Stimulated activated CD4-positive, alpha-beta T cell treated with anti-CD3 and anti-CD28 coated beads, Interleukin-15, amount 100 ng/mL, for 1 hour (primary cell): ENCODE measurements around the gene ATP10A.

ENCODE experiments used
- DNase-seq, 2 donors: peaks; one replicate each; pipeline ENCODE4 v3.0.0-alpha.2; 2020; ENCODE audit warnings: low read depth in 1 of 2, low spot score in 1 of 2

ATP10A gene

GRCh38 chr15:25863111-25863967, at the start of gene ATP10A:
TSS of gene ATP10A (minus strand) at chr15:25863327. CDS start at chr15:25863096, 231 bp downstream.
- no peak for DNase-seq

- no peak for DNase-seq
Observed at GRCh38 chr15:25912035-25912434, 48.9 kb upstream of the ATP10A start.

- no peak for DNase-seq
Observed at GRCh38 chr15:25910832-25911231, 47.7 kb upstream of the ATP10A start.

- DNase-seq = no peak
Observed at GRCh38 chr15:25909806-25910205, 46.7 kb upstream of the ATP10A start.

- DNase-seq = no peak
Observed at GRCh38 chr15:25909325-25909724, 46.2 kb upstream of the ATP10A start.

- DNase-seq = no peak
Observed at GRCh38 chr15:25905140-25905539, 42.0 kb upstream of the ATP10A start.

GRCh38 chr15:25903024-25903581, 40.0 kb upstream of the ATP10A start:
- DNase-seq = no peak

GRCh38 chr15:25901811-25902605, 38.9 kb upstream of the ATP10A start:
- no peak for DNase-seq

GRCh38 chr15:25900901-25901300, 37.8 kb upstream of the ATP10A start:
- DNase-seq = no peak

- no peak for DNase-seq
Observed at GRCh38 chr15:25900431-25900830, 37.3 kb upstream of the ATP10A start.

- no peak for DNase-seq
Observed at GRCh38 chr15:25899870-25900269, 36.7 kb upstream of the ATP10A start.

- DNase-seq = no peak
Observed at GRCh38 chr15:25897658-25898057, 34.5 kb upstream of the ATP10A start.

- no peak for DNase-seq
Observed at GRCh38 chr15:25894371-25894902, 31.3 kb upstream of the ATP10A start.

- no peak for DNase-seq
Observed at GRCh38 chr15:25893596-25893995, 30.5 kb upstream of the ATP10A start.

- DNase-seq = no peak
Observed at GRCh38 chr15:25892126-25892525, 29.0 kb upstream of the ATP10A start.

GRCh38 chr15:25891081-25891480, 28.0 kb upstream of the ATP10A start:
- DNase-seq = no peak

- no peak for DNase-seq
Observed at GRCh38 chr15:25890529-25890928, 27.4 kb upstream of the ATP10A start.

GRCh38 chr15:25887870-25888269, 24.7 kb upstream of the ATP10A start:
- no peak for DNase-seq

GRCh38 chr15:25886498-25887140, 23.5 kb upstream of the ATP10A start:
- no peak for DNase-seq

- DNase-seq = no peak
Observed at GRCh38 chr15:25884370-25884769, 21.2 kb upstream of the ATP10A start.
